HG02943 (cell line): Measurements from ENCODE around the gene ACTRT2.

Source experiments
- ATAC-seq: cut with Tn5 transposase; IDR thresholded peaks from one replicate; pipeline ENCODE4 v1.9.1; 2021; ENCODE audit warnings: mild to moderate bottlenecking, low read depth, moderate library complexity; ENCODE audit not compliant: unreplicated experiment

ACTRT2 gene

DNA sequence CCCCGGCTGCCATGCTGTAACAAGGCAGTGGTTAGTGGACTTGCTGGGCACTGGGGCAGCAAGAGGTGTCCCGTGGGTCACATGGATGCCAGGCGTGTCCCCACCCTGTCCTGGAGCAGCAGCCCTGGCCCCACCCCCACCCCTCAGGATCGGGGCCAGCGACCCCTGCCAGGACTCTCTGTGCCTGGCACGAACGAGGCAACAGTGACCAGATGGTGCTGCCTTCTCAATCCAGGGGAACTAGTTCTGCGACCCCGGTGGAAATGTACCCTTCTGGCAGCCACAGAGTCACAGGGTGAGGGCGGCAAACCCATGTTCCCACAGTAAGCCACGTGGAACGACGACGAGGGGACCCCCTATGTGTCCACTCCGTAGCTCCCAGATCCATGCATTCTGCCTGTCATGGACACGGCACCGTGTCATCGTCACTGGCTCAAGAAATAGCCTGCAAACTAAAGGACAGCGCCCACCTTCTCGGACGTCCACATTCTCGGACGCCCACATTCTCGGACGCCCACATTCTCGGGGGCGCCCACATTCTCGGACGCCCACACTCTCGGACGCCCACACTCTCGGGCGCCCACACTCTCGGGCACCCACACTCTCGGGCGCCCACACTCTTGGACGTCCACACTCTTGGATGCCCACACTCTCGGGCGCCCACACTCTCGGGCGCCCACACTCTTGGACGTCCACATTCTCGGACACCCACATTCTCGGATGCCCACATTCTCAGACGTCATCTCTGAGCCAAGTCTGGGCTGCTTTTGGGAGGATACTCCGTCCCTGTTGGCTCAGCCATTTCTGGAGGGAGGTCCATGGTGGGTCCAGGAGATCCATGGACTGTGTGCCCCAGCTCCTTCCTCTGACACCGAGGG lies 19.6 kb upstream of the ACTRT2 start:
- no peak for ATAC-seq

DNA sequence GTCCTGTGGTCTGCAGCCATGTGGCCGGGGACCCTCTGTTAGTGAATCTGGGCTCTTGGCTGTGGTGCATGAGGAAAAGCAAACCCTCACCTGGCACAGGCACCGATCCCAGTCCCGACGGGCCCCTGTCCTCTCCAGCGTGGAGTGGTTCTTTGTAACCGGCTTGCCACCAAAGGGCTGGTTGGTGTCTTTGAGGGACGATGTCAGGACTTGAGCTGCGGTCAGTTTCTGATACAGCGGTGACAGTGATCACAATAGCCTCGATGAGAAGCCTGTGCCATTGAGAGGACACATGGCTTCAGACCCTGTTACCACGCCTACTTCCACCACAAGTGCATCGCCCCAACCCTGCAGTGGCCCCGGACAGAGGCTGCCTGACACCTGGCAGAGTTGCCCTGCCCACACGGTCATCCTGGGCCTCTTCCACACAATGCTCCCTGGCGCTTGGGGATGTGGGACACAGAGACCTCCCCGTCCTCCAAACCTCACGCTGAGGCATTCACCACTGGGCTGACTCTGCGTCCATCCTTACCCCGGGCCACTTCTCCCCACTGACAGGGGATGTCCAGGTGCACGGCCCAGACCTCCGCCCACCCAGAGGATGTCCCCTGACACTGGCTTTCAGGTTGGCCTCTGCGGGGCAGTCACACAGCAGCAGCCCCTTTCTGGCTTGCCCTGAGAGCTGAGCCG lies 18.8 kb upstream of the ACTRT2 start:
- no peak for ATAC-seq

DNA sequence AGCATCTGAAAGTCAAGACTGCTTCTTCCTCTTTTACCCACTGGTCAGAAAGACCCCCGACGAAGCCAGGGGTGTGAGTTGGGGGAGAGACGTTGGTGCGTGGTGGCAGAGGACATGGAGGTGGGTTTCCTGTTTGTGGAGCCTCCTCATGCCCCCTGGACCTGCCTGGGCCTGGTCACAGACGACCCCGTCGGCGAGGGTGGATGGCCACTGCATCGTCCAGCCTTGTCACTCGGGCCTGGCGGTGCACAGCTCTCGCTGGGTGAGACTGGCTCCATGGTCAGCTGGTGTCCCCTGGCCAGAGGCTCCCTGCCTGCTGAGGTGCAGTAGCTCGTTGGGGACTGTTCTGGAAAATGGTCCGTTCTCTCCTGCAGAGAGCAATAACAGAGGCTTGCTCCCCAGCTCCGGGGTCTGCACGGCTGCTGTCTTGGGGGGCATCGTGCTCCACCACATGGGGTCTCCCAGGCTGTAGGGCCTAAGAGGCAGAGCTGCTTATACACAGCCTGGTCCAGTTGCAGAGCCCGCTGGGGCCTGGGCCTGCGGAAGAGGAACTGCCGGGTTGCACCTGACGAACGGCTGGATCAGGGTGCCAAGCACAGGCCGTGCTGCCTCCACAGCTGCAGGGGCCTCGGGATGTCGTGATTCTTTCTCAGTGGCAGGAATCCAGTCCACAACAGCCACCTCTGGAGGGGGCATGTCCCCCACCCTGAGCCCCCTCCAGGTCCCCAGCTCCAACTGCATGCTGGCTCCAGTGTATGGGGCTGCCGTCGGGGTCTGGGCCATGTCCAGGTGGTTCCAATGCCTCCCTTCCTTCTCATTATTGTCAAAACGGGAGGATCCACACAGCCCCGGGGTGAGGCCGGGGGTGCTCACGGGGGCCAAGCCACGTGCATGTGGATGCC lies 18.0 kb upstream of the ACTRT2 start:
- no peak for ATAC-seq

DNA sequence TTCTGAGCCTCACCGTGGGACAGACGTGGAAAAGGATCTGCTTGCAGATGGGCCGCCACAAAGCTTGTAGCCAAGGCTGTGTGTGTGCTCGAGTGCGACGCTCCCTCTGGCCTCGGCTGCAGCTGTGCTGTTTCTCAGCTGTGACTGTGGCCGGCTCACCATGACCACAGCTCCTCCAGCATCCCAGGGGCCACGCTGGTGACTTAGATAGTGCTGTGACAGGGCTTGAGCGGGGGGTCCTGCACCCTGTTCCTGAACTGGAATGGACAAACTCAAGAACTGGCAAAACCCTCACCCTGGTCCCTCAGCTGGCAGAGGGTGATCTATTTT lies 17.4 kb upstream of the ACTRT2 start:
- no peak for ATAC-seq

DNA sequence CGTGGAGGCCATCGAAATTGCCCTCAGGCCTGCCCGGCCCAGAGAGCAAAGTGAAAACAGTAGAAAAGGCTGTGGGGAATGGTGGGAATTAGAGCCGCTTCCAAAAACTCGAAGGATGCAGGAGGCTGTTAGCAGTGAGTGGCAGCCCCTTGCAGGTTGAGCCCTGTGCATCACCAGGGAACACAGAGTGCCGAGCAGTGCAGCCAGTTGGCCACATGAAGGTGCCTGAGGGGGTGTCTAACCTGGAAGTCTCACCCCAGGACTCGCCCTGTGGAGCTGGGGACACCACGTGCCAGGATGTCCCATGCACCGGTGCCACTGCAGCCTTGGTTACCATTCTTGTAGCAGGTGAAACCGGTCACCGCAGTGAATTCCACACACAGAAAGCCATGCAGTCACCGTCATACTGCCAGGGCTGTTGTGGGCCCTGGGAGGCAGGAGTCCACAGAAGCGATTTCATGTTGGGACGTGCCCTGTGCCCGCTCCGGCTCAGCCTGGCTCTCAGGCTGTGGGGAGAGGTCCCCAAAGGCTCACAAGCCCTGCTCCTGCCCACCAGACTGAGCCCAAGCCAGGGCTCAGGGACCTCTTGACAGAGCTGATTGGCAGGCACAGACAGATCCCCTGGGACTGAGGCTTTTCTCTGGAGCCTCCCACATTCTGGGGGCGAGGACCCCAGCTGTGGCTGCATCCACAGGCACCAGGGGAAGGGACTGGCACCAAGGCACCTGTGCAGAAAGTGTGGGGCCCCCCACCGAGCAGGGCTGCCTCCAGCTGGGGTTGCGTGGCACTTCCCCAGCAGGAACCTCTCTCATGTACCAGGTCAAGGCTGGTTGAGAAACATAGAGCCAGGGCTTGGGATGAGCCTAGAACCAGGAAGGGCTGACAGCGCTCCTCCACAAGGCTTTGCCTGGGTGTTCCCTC lies 16.7 kb upstream of the ACTRT2 start:
- no peak for ATAC-seq

DNA sequence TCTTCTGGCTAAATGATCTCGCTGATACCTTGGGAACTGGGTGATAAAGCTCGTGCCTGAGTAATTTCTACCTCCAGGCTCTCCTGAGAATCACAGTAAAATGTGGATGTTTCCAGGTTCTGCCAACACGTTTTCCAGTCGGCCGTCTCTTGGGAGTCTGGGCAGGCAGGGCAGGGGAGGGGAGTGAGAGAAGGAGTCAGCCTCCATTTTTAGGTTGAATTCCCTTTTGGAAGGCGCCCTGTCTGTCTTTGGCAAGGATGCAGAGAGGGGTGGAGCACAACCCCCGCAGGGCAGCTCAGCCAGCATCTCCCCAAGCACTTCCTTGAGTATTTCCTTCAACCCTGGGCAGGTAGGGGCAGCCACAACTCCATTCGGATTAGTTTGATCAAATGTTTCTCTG lies 15.5 kb upstream of the ACTRT2 start:
- no peak for ATAC-seq

DNA sequence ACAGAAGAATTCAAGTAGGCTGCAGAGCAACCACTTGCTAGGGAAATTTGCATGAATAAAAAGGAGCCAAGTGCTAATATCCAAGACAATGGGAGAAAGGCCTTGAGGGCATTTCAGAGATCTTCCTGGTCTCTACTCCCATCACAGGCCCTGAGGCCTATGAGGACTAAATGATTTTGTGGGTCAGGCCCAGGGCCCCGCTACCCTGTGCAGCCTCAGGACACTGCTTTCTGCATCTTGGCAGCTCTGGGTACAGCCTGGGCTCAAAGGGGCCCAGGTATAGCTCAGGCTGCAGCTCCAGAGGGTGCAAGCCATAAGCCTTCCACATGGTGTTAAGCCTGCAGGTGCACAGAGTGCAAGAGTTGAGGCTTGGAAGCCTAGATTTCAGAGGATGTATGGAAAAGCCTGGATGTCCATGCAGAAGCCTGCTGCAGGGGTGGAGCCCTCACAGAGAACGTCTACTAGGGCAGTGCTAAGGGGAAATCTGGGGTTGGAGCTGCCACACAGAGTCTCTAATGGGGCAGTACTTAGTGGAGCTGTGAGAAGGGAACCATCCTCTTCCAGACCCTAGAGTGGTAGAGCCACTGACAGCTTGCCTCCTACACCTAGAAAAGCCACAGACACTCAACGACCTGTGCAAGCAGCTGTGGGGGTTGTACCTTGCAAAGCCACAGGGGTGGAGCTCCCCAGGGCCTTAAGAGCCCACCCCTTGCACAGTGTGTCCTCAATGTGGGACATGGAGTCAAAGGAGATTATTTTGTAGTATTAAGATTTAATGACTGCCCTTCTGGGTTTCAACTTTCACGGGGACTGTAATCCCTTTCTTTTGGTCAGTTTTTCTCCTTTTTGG lies 13.7 kb upstream of the ACTRT2 start:
- no peak for ATAC-seq

DNA sequence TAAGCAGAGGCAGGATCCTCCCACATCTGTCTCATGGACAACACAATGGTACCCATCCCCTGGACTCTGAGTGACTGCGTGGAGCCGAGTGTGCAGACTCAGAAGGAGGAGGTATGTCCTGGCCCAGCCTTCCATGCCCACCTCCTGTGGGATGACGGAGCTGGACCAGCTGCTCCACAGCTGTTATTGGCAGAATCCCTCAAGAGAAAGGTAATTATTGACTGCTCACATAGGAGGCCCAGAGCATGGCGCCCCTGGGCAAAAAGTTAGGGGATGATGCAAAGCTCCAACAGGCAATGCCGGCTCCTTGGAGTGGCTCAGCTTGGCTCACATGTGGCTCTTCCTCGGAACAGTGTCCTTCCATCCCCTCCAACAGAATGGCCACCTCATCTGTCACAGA lies 12.2 kb upstream of the ACTRT2 start:
- ATAC-seq: no peak

DNA sequence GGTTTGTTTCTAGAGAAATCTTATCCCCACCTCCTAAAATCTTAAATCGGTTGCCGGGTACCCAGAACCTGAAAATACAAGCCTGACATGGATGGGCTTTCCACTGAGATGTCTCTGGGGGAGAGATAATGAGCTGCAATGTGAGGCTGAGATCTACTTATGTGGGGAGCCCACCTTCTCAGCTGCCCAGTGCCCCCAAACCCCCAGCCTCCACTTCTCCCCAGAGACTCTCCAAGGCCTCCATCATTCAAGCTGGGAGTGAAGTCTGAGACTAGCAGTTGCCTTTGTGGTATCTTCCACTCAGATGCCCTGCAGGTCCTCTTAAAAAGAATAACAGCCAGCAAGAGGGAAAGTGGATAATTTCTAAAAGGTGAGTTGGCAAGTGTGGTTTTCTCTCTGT lies 11.7 kb upstream of the ACTRT2 start:
- ATAC-seq: no peak

DNA sequence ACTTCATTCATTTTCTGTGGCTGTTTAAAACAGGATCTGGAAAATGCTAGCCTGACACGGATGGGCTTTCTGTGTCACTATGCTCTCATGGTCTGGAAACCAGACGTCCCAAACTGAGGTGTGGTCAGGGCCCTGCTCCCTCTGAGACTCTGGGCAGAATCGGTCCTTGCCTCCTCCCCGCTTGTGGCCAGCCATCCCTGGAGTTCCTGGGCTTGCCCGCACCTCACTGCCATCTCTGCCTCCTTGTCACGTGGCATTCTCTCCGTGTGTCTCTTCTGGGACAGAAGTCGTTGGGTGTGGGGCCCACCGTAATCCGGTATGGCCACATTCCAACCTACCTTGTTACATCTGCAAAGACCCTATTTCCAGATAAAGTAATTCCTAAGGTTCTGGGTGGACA lies 10.1 kb upstream of the ACTRT2 start:
- no peak for ATAC-seq

DNA sequence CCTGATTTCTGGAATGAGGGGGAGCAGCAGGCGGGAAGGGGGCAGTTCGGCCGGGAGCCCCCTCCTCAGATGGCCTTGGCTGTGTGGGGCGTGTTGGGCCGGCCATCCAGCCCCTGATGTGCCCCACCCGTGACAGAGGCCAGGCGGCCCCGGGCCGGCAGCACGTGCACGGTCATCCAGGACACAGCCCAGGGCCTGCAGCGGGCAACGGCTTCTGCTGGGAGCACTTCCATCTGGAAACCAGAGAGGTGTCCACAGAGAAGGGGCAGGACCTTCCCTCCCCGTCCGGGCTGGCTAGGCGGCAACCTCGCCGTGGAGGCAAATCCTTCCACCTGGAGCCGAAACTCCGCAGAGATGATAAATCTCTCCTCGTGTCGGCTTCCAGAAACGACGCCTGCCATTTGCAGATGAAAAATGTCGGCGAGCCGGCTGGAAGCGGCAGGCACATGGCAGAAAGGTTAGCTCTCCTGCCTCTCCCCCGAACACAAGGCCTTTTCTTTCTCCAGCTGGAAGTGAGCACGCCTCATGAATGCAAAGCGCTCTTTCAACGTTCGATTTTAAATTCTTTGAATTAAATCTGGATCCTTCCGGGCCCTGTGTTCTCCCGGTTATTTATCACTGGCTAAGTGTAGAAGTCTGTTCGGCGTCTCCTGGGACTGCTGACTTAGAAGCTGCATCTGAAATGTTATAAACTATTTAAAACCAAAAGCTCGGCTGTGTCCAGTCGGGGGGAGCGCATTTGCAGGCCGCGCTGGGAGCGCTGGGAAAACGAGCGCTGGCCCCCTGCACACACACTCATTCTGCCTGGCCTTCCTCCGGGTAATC lies 9.4 kb upstream of the ACTRT2 start:
- no peak for ATAC-seq

DNA sequence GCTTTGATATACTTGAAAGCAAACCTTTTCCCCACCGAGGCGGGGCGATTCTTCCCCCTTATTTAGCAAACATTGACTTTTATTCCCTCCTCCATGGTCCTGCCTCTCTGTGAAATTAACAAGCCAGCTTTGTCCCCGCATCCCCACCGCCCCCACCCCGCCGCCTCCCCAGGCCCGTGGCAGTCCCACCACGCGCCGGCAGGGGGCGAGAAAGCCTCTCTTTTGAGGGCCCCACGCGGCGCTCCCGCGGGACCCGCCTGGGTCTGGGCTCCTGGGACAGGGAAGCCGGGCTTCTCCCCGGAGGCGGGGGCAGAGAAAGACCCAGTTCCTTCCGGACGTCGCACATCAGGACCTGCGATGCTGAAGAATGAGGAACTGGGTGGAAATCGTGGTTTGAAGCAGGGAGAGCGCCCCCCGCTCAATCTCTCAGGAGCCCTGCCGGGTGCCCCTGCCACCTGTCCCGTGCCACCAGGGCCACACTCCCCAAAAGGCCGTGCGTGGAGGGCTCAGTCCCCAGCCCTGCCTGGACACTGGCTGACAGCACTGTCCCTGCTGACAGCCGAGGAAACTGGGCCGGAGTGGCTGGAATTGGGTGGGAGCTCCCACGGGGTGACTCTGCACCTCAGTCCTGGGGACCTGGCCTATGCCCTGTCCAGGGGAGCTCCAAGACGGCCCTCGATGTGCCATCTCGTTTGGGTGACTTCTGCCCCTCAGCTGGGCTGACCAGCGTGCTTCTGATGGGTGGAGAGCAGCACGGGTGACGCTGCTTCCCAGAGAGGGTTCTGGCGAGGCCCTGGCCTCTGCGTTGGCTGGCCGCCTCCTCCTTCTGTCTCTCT lies 8.6 kb upstream of the ACTRT2 start:
- ATAC-seq: no peak

DNA sequence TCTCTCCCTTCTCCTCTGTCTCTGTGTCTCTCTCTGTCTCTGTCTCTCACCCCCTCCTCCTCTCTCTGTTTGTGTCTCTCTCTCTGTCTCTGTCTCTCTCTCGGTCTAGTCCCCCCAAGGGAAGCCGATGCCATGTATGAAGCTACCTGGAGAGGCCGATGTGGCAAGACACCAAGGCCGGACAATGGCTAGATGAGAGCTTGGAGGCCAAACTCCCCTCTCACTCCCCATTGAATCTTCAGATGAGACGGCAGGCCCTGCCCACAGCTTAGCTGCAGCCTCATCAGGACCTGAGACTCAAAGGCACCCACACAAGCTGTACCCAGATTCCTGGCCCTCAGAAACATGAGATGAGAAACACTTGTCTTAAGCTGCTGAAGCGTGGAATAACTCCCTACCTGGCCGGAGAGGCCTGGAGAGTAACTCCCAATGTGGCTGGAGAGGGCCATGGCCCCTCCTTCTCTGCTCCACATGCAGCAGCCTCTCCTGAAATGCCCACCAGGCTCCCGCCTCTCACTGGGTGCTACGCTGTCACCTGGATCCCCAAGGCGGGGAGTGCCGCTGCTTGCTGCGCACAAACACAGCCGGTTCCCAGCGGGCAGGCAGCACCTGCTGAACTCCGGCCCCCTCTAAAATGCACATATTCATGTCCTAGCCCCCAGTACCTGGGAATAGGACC lies 7.8 kb upstream of the ACTRT2 start:
- ATAC-seq: no peak

DNA sequence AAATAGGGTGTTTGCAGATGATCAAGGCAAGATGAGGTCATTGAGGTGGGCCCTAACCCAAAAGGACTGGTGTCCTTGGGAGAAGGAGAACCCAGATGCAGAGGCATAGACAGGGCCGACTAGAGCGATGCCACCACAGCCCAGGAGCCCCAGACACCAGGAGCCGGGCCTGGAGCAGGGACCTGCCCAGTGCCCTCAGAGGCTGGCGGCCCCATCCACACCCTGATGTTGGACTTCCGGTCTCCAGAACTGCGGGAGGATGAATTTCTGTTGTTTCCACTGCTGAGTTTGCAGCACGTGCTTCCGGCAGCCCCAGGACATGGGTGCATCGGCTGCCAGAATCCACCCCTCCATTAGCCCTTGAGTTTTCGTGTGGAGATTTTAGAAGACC lies 7.2 kb upstream of the ACTRT2 start:
- no peak for ATAC-seq

DNA sequence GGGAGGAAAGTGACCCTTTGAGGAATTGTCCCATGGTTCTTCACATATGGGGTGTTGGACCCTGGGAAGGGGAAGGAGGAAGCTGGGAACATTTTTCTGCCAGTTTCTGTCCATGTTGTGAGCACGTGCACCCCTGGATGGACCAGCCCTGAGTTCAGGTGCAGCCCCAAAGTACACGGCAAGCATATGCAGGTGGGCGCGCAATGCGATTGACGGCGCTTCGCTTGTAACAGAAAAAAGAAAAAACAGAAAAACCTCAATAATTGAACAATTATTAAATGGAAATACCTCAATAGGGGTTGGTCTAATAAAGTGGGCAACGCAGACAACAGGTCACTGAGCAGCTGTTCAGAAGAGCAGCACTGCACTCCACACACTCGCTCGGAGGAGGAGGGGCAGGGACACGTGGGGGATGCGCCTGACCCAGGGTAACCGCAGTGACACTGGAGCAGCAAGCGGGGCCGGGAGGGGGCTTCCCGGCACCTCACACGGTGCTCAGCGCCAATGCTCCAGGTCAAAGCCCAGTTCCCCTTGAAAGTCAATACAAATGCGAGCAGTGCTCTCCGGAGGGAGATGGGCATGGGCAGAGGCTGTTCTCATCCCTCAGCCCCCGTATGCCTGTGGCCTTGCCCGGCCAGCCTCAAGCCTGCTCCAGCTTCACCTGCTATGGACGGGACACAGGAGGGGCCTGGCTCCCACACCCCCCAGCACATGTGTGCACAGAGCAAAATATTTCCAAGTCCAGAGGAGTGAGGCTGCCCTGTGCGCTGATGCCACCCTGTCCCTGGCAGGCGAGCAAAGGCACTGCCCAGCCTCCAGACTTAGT lies 6.6 kb upstream of the ACTRT2 start:
- ATAC-seq: no peak

DNA sequence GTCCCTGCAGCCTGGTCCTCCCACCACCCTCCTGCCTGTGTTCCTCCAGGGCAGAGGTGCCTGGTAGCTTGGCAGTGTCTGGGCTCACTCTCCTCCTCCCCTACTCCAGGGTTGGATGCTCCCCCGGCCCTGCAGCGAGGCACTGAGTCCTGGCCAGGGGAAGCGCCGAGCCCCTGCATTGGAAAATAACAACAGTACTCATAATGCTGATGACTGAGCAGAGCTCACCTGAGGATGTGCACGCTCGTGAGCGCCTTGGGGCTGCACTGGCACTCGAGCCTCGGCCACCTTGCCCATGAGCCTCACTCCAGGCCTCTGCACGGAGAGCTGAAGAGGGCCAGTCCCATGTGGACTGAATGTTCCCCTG lies 6.0 kb upstream of the ACTRT2 start:
- no peak for ATAC-seq
